HepG2 (cell line): ENCODE data around the gene RNF182. TPM values are rescaled to one million over a fixed set of nuclear protein-coding genes. Genes with fewer than 3 reads are reported as not detected.

Experiments
- ATAC-seq: fragments of 200-7000 bp; cut with Tn5 transposase; 3 replicates; pipeline ENCODE4 v1.9.1; 2020; ENCODE audit warnings: mild to moderate bottlenecking, moderate library complexity
- BruUV-seq: library from RNA; stranded (reverse); fragments of 400-500 nt; replicated peaks from 2 replicates; lab custom pipeline; 2021; lab: Mats Ljungman, UMichigan
- CTCF ChIA-PET: fragments of 300-600 bp; formaldehyde crosslinking; extraction: SDS; loops from one replicate; lab custom pipeline; 2021; ENCODE audit warnings: low total read pairs, inconsistent platforms, low intra/inter-chr PET ratio; lab: Yijun Ruan, JAX
- POLR2A ChIA-PET: fragments of 350-600 bp; sonication (Branson Sonifier 250); formaldehyde crosslinking; loops from one replicate; lab custom pipeline; 2020; ENCODE audit warnings: antibody characterized with exemption, inconsistent platforms; lab: Yijun Ruan, JAX
- DNase-seq: peaks from one replicate; pipeline ENCODE4 v3.0.0-alpha.2; 2015; ENCODE audit warnings: low spot score
- FAIRE-seq: peaks from 3 replicates; lab custom pipeline; 2011; peaks lifted over from hg19 to GRCh38; lab: Jason Lieb, UNC
- H2AFZ ChIP-seq: one replicate; pipeline ENCODE4 v1.6.1; 2011; ENCODE audit warnings: low read length, inconsistent platforms
- H3K27ac ChIP-seq: fragments of 300-600 bp; 3 replicates; pipeline ENCODE4 v1.8.0; 2011; ENCODE audit warnings: mixed run types, mild to moderate bottlenecking, mixed read lengths, low read length, inconsistent platforms; ENCODE audit not compliant: insufficient read depth; ENCODE audit errors: extremely low read length
- H3K27me3 ChIP-seq, 2 experiments: fragments of 200-600 bp in 1 of 2; 2 replicates in 1 of 2; 3 replicates in 1 of 2; pipeline versions ENCODE4 v1.6.0 to v1.8.0; 2011; ENCODE audit warnings: low read length in 2 of 2, mild to moderate bottlenecking in 2 of 2, moderate library complexity in 2 of 2, inconsistent platforms in 1 of 2; ENCODE audit not compliant: insufficient read depth in 2 of 2, control insufficient read depth in 1 of 2
- H3K36me3 ChIP-seq, 2 experiments: fragments of 200-600 bp in 1 of 2; replicated peaks in 1 of 2; 2 replicates in 1 of 2; 3 replicates in 1 of 2; pipeline versions ENCODE4 v1.5.1 to v1.8.0; 2011; ENCODE audit warnings: low read length in 2 of 2, inconsistent platforms in 1 of 2; ENCODE audit not compliant: insufficient read depth in 2 of 2, control insufficient read depth in 1 of 2
- H3K4me1 ChIP-seq: 2 replicates; pipeline ENCODE4 v1.5.1; 2012; ENCODE audit warnings: low read length, inconsistent platforms; ENCODE audit not compliant: insufficient read depth
- H3K4me2 ChIP-seq: 2 replicates; pipeline ENCODE4 v1.6.0; 2011; ENCODE audit warnings: low read depth, low read length, inconsistent platforms
- H3K4me3 ChIP-seq, 3 experiments: fragments of 200-600 bp in 1 of 3; sonication (generic), shearing (Covaris generic) in 1 of 3; replicated peaks in 1 of 3; 2 replicates each; pipeline ENCODE4 v1.5.1; 2011 to 2016; ENCODE audit warnings: low read length in 3 of 3, inconsistent platforms in 2 of 3, low read depth in 2 of 3, mild to moderate bottlenecking in 2 of 3, control low read depth in 1 of 3, mixed read lengths in 1 of 3; ENCODE audit not compliant: insufficient read depth in 1 of 3
- H3K79me2 ChIP-seq: one replicate; pipeline ENCODE4 v1.6.1; 2011; ENCODE audit warnings: low read length, inconsistent platforms; ENCODE audit not compliant: insufficient read depth
- H3K9ac ChIP-seq: 2 replicates; pipeline ENCODE4 v1.6.0; 2011; ENCODE audit warnings: mild to moderate bottlenecking, low read depth, low read length, inconsistent platforms; ENCODE audit not compliant: insufficient read depth
- H3K9me3 ChIP-seq: 2 replicates; pipeline ENCODE4 v1.5.1; 2012; ENCODE audit warnings: mild to moderate bottlenecking, low read length
- H4K20me1 ChIP-seq: 2 replicates; pipeline ENCODE4 v1.6.0; 2011; ENCODE audit warnings: inconsistent platforms, mild to moderate bottlenecking, low read length, moderate library complexity; ENCODE audit not compliant: insufficient read depth
- ATF4 ChIP-seq, 2 experiments: fragments of 450-650 bp in 1 of 2; sonication (generic) in 1 of 2; formaldehyde crosslinking; IDR thresholded peaks; 2 replicates each; pipeline versions ENCODE4 v1.5.0 to v1.8.0; 2020 to 2022; ENCODE audit warnings: mild to moderate bottlenecking in 1 of 2, missing genetic modification reagents in 1 of 2
- CHCHD3 ChIP-seq: sonication (generic); formaldehyde crosslinking; IDR thresholded peaks from 2 replicates; pipeline ENCODE4 v1.8.0; 2022; ENCODE audit warnings: mild to moderate bottlenecking, missing genetic modification reagents, moderate library complexity
- CREBL2 ChIP-seq: sonication (generic); formaldehyde crosslinking; IDR thresholded peaks from 2 replicates; pipeline ENCODE4 v1.8.1; 2023; ENCODE audit warnings: missing genetic modification reagents, mild to moderate bottlenecking, borderline replicate concordance
- HOMEZ ChIP-seq: IDR thresholded peaks from 2 replicates; pipeline ENCODE4 v1.6.1; 2016; ENCODE audit warnings: low read depth
- JUN ChIP-seq: sonication (generic); formaldehyde crosslinking; IDR thresholded peaks from 2 replicates; pipeline ENCODE4 v1.4.0; 2020; ENCODE audit warnings: mild to moderate bottlenecking, missing genetic modification reagents
- MLXIP ChIP-seq: sonication (generic); formaldehyde crosslinking; IDR thresholded peaks from 2 replicates; pipeline ENCODE4 v1.9.0; 2021; ENCODE audit warnings: missing genetic modification reagents, borderline replicate concordance
- SKI ChIP-seq: fragments of 450-650 bp; IDR thresholded peaks from one replicate; pipeline ENCODE4 v1.6.1; 2018; ENCODE audit warnings: mild to moderate bottlenecking; ENCODE audit not compliant: partially characterized antibody
- SMYD3 ChIP-seq: sonication (generic); formaldehyde crosslinking; IDR thresholded peaks from 2 replicates; pipeline ENCODE4 v1.8.1; 2023; ENCODE audit warnings: mild to moderate bottlenecking, missing genetic modification reagents
- SP4 ChIP-seq: sonication (generic); formaldehyde crosslinking; IDR thresholded peaks from 2 replicates; pipeline ENCODE4 v1.8.1; 2023; ENCODE audit warnings: mild to moderate bottlenecking, missing genetic modification reagents
- TERF1 ChIP-seq: sonication (generic); formaldehyde crosslinking; IDR thresholded peaks from 2 replicates; pipeline ENCODE4 v1.8.0; 2022; ENCODE audit warnings: mild to moderate bottlenecking, missing genetic modification reagents, moderate library complexity
- TFDP2 ChIP-seq: sonication (generic); formaldehyde crosslinking; IDR thresholded peaks from 2 replicates; pipeline ENCODE4 v1.4.0; 2020; ENCODE audit warnings: missing genetic modification reagents
- ZBTB3 ChIP-seq: sonication (generic); formaldehyde crosslinking; IDR thresholded peaks from 2 replicates; pipeline ENCODE4 v1.4.0; 2020; ENCODE audit warnings: low read depth, mild to moderate bottlenecking, moderate library complexity, missing genetic modification reagents, borderline replicate concordance
- ZMYM4 ChIP-seq: sonication (generic); formaldehyde crosslinking; IDR thresholded peaks from 2 replicates; pipeline ENCODE4 v1.8.1; 2023; ENCODE audit warnings: mild to moderate bottlenecking, missing genetic modification reagents
- ZNF230 ChIP-seq: sonication (generic); formaldehyde crosslinking; IDR thresholded peaks from 2 replicates; pipeline ENCODE4 v1.4.0; 2020; ENCODE audit warnings: mild to moderate bottlenecking, missing genetic modification reagents
- ZNF773 ChIP-seq: sonication (generic); formaldehyde crosslinking; IDR thresholded peaks from 2 replicates; pipeline ENCODE4 v1.4.0; 2020; ENCODE audit warnings: missing genetic modification reagents, borderline replicate concordance
- WGBS: methylation state at CpG from one replicate; pipeline ENCODE4 v1.1.6; 2017; ENCODE audit warnings: low lambda C conversion rate; 5-methylcytosine and 5-hydroxymethylcytosine counted together
- in situ Hi-C: cut with HindIII; loops from 2 replicates; pipeline ENCODE4 v1.10.0; 2017; ENCODE audit warnings: low pct_unique_long_range_greater_than_20kb; ENCODE audit not compliant: extremely low pct_ligation_motif_present
- intact Hi-C: fragments of 100-400 bp; cut with micrococcal nuclease; formaldehyde crosslinking; loops from one replicate; pipeline ENCODE4 v1.10.0; 2022; ENCODE audit not compliant: unreplicated experiment
- polyA plus RNA-seq, 8 experiments: library from polyadenylated mRNA; depleted of rRNA in 3 of 8; stranded (reverse) in 7 of 8; unstranded in 1 of 8; fragments of >200 nt; fragmentation: Illumina TruSeq in 4 of 8; extraction: Trizol in 4 of 8; gene quantifications; 2 replicates each; pipeline versions ENCODE4 v1.2.1 to v1.2.3, GENCODE V29; 2011 to 2016; ENCODE audit warnings: low read depth in 4 of 8, missing spikeins in 1 of 8, mixed read lengths in 1 of 8; ENCODE audit not compliant: insufficient read depth in 1 of 8
- total RNA-seq, 5 experiments: library from RNA; depleted of rRNA; stranded (reverse); fragments of >200 nt; fragmentation: Illumina TruSeq; extraction: Trizol; gene quantifications; 2 replicates each; pipeline ENCODE4 v1.2.3, GENCODE V29; 2016; ENCODE audit warnings: low read depth in 1 of 5

RNF182 gene
- total and polyA plus RNA-seq, 2 of the 13 experiments (the other 11 are each of a cell fraction or from before 2014, with no cell fraction given): not detected

DNA sequence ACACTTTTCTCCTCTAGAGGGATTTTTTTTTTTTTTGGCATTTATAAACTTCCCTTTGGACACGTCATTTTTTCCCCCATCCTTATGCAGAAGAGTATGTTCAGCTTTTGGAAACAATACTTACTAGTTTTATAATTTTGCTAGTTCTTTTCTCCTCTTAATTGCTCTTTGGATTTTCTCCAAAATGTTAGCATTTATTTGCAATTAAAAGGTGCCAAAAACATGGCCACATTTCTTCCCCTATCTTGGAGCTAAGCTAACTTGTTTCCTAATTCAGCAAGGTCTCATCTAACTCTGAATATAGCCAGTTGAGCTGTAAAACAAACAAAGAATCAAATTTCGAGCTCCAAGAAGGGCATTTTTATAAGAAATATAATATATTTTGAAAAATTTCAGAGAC is 39.2 kb upstream of the RNF182 start:
- Histone ChIP-seq H3K27ac (no peak overlapping the region), H2AFZ (no peak overlapping the region), H3K4me1 (no peaks in the 10 kb centered on the region), H3K9me3 (no peaks in the 10 kb centered on the region), H3K27me3 (peaks cover 0 to 3% of the 10 kb centered on the region in 2 experiments; a peak in 1 of 5 replicates), H3K4me2 (no peak overlapping the region), H3K4me3 (no peak overlapping the region)
- BruUV-seq: no TSS peak
- in situ Hi-C loops: no loop called here
- ATAC-seq: no peak
- WGBS: 9% methylated on average over 2 of the region's 2 CpGs
- POLR2A ChIA-PET: no interaction called here
- TF ChIP-seq TERF1: no peak
- no peak for TF ChIP-seq MLXIP
- no peak for TF ChIP-seq CHCHD3 (CRISPR knock-in tag)
- TF ChIP-seq SP4: no peak
- TF ChIP-seq CREBL2 (CRISPR knock-in tag): no peak
- TF ChIP-seq ZBTB3 (CRISPR knock-in tag): no peak
- no peak for TF ChIP-seq ZNF773 (CRISPR knock-in tag)
- TF ChIP-seq TFDP2 (CRISPR knock-in tag): no peak
- TF ChIP-seq ATF4 (CRISPR knock-in tag; IDR thresholded peaks at IDR 0.05): no peak
- no peak for TF ChIP-seq ZNF230 (CRISPR knock-in tag)
- TF ChIP-seq SKI: no peak
- no peak for TF ChIP-seq SMYD3 (CRISPR knock-in tag)
- TF ChIP-seq ZMYM4: no peak
- no peak for TF ChIP-seq JUN (CRISPR knock-in tag)
- no peak for TF ChIP-seq HOMEZ (CRISPR knock-in tag)
- TF ChIP-seq, all 625 proteins: peak for 0
- FAIRE-seq (no peak), DNase-seq (no peak)
- Histone ChIP-seq H4K20me1 (no peaks in the 10 kb centered on the region), H3K79me2 (no peaks in the 10 kb centered on the region), H3K9ac (no peak overlapping the region), H3K36me3 (no peaks in the 10 kb centered on the region)
- intact Hi-C loops: no loop called here
- CTCF ChIA-PET: no interaction called here
